IPS-18a (cell line): Measurements from ENCODE around the gene MC4R.
"Not testable (repeated sequence)": the region's sequence is repeated elsewhere in the genome, so short reads cannot be mapped to it uniquely, and the experiment has no call there.

Source experiments
- H3K27ac ChIP-seq: one replicate; pipeline ENCODE4 v1.5.1; 2013; ENCODE audit warnings: low read length
- H3K27me3 ChIP-seq: one replicate; pipeline ENCODE4 v1.6.1; 2013; ENCODE audit warnings: mild to moderate bottlenecking, low read length; ENCODE audit not compliant: control insufficient read depth, insufficient read depth
- H3K36me3 ChIP-seq: one replicate; pipeline ENCODE4 v1.6.1; 2013; ENCODE audit warnings: low read depth, low read length; ENCODE audit not compliant: control insufficient read depth
- H3K4me1 ChIP-seq: one replicate; pipeline ENCODE4 v1.6.1; 2013; ENCODE audit warnings: low read depth, low read length; ENCODE audit not compliant: control insufficient read depth
- H3K4me3 ChIP-seq: one replicate; pipeline ENCODE4 v1.5.1; 2013; ENCODE audit warnings: low read length
- H3K9ac ChIP-seq: one replicate; pipeline ENCODE4 v1.6.1; 2013; ENCODE audit warnings: mild to moderate bottlenecking, low read length, moderate library complexity
- H3K9me3 ChIP-seq: one replicate; pipeline ENCODE4 v1.6.1; 2013; ENCODE audit warnings: low read depth, low read length; ENCODE audit not compliant: control insufficient read depth

The MC4R gene

GRCh38 chr18:60372596-60372995, at the start of gene MC4R:
MC4R (minus strand) TSS chr18:60372775; CDS start chr18:60372349, 426 bp downstream.
- no peak within 1 kb of the TSS for H3K4me3 ChIP-seq
- no peaks in the 10 kb centered on the region for H3K27me3 ChIP-seq
- H3K36me3 ChIP-seq: no peaks in the 10 kb centered on the region
- no peak within 1 kb of the TSS for H3K27ac ChIP-seq
- H3K9me3 ChIP-seq: no peaks in the 10 kb centered on the region
- H3K4me1 ChIP-seq: no peaks in the 10 kb centered on the region
- no peak within 1 kb of the TSS for H3K9ac ChIP-seq

- not testable (repeated sequence) for H3K36me3 ChIP-seq, H3K4me1 ChIP-seq, H3K9ac ChIP-seq, H3K27ac ChIP-seq, H3K9me3 ChIP-seq, H3K4me3 ChIP-seq, H3K27me3 ChIP-seq
Measured at GRCh38 chr18:60422306-60422705, 49.7 kb upstream of the MC4R start.

- H3K9me3 ChIP-seq: no peaks in the 10 kb centered on the region
- H3K4me1 ChIP-seq: no peaks in the 10 kb centered on the region
- no peak overlapping the region for H3K27ac ChIP-seq
- no peak overlapping the region for H3K9ac ChIP-seq
- no peaks in the 10 kb centered on the region for H3K27me3 ChIP-seq
- no peak overlapping the region for H3K4me3 ChIP-seq
- no peaks in the 10 kb centered on the region for H3K36me3 ChIP-seq
Measured at GRCh38 chr18:60421356-60422118, 49.0 kb upstream of the MC4R start.

GRCh38 chr18:60417946-60418345, 45.4 kb upstream of the MC4R start:
- Histone ChIP-seq H3K27me3 (no peaks in the 10 kb centered on the region), H3K4me1 (no peaks in the 10 kb centered on the region), H3K27ac (no peak overlapping the region), H3K9me3 (no peaks in the 10 kb centered on the region), H3K36me3 (no peaks in the 10 kb centered on the region), H3K4me3 (no peak overlapping the region), H3K9ac (no peak overlapping the region)

GRCh38 chr18:60413944-60414547, 41.5 kb upstream of the MC4R start:
- Histone ChIP-seq H3K4me1 (no peaks in the 10 kb centered on the region), H3K9me3 (no peaks in the 10 kb centered on the region), H3K9ac (no peak overlapping the region), H3K27me3 (no peaks in the 10 kb centered on the region), H3K36me3 (no peaks in the 10 kb centered on the region), H3K4me3 (no peak overlapping the region), H3K27ac (no peak overlapping the region)

GRCh38 chr18:60411715-60412114, 39.1 kb upstream of the MC4R start:
- Histone ChIP-seq H3K9ac (no peak overlapping the region), H3K27me3 (no peaks in the 10 kb centered on the region), H3K4me3 (no peak overlapping the region), H3K4me1 (peaks cover 6% of the 10 kb centered on the region), H3K27ac (no peak overlapping the region), H3K9me3 (no peaks in the 10 kb centered on the region), H3K36me3 (no peaks in the 10 kb centered on the region)

- Histone ChIP-seq H3K36me3 (no peaks in the 10 kb centered on the region), H3K9ac (no peak overlapping the region), H3K9me3 (no peaks in the 10 kb centered on the region), H3K27me3 (no peaks in the 10 kb centered on the region), H3K4me1 (peaks cover 9% of the 10 kb centered on the region), H3K27ac (no peak overlapping the region), H3K4me3 (no peak overlapping the region)
Measured at GRCh38 chr18:60406721-60407120, 34.1 kb upstream of the MC4R start.

- Histone ChIP-seq H3K36me3 (no peaks in the 10 kb centered on the region), H3K27me3 (no peaks in the 10 kb centered on the region), H3K9me3 (no peaks in the 10 kb centered on the region), H3K4me3 (no peak overlapping the region), H3K27ac (no peak overlapping the region), H3K9ac (no peak overlapping the region), H3K4me1 (peaks cover 9% of the 10 kb centered on the region)
Measured at GRCh38 chr18:60404486-60405085, 32.0 kb upstream of the MC4R start.

- Histone ChIP-seq H3K4me3 (no peak overlapping the region), H3K9me3 (no peaks in the 10 kb centered on the region), H3K27ac (no peak overlapping the region), H3K4me1 (no peaks in the 10 kb centered on the region), H3K9ac (no peak overlapping the region), H3K27me3 (no peaks in the 10 kb centered on the region), H3K36me3 (no peaks in the 10 kb centered on the region)
Measured at GRCh38 chr18:60401346-60401745, 28.8 kb upstream of the MC4R start.

- Histone ChIP-seq H3K9ac (no peak overlapping the region), H3K27me3 (no peaks in the 10 kb centered on the region), H3K9me3 (no peaks in the 10 kb centered on the region), H3K27ac (no peak overlapping the region), H3K36me3 (no peaks in the 10 kb centered on the region), H3K4me1 (no peaks in the 10 kb centered on the region), H3K4me3 (no peak overlapping the region)
Measured at GRCh38 chr18:60391571-60392226, 19.1 kb upstream of the MC4R start.

- Histone ChIP-seq H3K36me3 (no peaks in the 10 kb centered on the region), H3K4me3 (no peak overlapping the region), H3K9ac (no peak overlapping the region), H3K27ac (no peak overlapping the region), H3K9me3 (no peaks in the 10 kb centered on the region), H3K27me3 (no peaks in the 10 kb centered on the region), H3K4me1 (no peaks in the 10 kb centered on the region)
Measured at GRCh38 chr18:60389314-60389713, 16.7 kb upstream of the MC4R start.
